NCI-H774 (cell line): Measurements from ENCODE around the gene NKD2.

Experiments used
- DNase-seq: peaks from one replicate; lab custom pipeline; 2025; lab: John Stamatoyannopoulos, UW

NKD2 gene

DNA sequence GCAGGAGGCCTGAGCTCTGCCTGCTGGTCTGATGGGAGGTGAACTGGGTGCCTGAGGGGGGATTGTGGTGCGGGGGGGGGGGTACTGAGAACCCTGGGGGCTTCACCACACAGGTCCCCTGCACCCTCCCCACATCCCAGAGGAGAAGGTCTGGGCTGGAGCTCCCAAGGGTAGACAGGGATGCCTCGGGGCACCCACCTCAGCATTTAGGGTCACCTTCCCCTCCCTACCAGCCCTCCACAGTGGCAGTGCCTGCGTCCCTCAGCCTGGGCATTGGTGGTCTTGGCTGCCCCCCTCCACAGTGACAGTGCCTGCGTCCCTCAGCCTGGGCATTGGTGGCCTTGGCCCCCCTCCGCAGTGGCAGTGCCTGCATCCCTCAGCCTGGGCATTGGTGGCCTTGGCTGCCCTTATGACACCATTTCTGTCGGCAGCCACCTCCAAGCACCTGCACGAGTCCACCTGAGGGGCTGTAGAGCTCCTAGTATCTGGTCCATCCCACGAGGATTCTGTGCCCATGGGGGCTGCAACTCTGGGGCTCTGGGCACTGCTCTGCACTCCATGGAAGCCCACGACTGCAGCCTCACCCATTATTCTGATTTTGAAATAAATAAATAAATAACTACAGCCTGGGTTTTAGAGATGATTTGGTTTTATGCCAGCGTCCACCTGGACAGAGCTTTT lies 21.5 kb downstream of the NKD2 start:
- DNase-seq = no peak

GRCh38 chr5:1030801-1031271 lies 22.2 kb downstream of the NKD2 start:
- DNase-seq = no peak

- DNase-seq = no peak
Measured at GRCh38 chr5:1031306-1031959, 22.8 kb downstream of the NKD2 start.

- DNase-seq = no peak
Measured at GRCh38 chr5:1032011-1032410, 23.4 kb downstream of the NKD2 start.

GRCh38 chr5:1032551-1033027 lies 24.0 kb downstream of the NKD2 start:
- DNase-seq = no peak

- no peak for DNase-seq
Measured at GRCh38 chr5:1033178-1033577, 24.6 kb downstream of the NKD2 start.

GRCh38 chr5:1033606-1034420 lies 25.2 kb downstream of the NKD2 start:
- DNase-seq = no peak

DNA sequence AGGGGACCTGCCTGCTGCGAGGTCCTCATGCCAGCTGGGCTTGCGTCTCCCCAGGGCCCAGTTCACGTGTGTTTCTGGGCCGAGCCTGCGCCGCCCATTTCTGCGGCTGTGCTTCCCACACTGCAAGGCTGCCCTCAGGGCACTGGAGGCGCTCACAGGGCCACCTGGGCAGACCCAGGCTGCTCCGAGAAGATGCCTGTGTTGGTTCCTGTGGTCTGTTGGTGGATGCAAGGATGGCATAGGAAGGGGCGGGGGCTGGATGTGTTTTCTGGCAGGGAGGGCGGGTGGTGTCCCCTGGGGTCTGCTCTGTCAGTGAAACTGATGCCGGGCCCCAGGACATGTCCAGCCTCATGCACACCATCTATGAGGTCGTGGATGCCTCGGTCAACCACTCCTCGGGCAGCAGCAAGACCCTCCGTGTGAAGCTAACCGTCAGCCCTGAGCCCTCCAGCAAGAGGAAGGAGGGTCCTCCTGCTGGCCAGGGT lies 25.9 kb downstream of the NKD2 start:
- no peak for DNase-seq

GRCh38 chr5:1034986-1035385 lies 26.4 kb downstream of the NKD2 start:
- DNase-seq = no peak

DNA sequence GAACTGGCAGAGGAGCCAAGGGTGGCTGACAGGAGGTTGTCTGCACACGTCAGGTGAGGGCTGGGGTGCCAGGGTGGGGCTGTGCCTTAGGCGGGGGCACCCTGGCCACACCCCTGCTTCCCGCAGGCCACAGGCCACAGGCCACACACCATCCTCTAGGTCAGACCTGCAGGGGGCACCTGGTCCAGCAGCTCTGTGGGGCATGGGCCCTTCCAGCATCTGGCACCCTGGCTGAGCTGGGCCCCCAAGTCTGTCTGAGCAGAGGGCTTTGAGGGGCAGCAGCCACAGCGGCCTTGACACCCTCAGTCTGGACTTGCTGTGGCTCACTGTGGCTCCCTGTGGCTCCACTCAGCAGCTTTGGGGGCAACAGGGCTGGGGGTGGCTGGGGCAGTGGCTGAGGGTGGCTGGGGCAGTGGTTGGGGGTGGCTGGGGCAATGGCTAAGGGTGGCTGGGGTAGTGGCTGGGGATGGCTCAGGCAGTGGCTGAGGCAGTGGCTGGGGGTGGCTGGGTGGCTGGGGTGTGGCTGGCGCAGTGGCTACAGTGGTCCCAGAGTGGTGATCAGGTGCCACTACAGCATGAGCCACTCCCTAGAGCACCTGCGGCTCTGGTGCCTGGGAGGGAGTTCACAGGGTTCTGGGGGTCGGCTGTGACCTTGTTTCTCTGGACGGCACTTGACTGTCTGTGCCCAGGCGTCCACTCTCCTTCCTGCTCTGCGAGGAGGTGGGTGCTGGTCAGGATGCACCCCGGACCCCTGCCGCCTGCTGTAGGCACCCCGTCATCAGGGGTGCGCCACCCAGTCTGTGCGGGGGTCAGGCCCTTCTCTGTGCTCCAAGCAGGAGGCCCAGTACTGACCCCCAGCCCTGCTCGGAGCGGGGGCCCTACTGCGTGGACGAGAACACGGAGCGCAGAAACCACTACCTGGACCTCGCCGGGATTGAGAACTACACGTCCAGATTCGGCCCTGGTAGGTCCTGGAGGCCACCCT lies 27.1 kb downstream of the NKD2 start:
- DNase-seq = no peak

DNA sequence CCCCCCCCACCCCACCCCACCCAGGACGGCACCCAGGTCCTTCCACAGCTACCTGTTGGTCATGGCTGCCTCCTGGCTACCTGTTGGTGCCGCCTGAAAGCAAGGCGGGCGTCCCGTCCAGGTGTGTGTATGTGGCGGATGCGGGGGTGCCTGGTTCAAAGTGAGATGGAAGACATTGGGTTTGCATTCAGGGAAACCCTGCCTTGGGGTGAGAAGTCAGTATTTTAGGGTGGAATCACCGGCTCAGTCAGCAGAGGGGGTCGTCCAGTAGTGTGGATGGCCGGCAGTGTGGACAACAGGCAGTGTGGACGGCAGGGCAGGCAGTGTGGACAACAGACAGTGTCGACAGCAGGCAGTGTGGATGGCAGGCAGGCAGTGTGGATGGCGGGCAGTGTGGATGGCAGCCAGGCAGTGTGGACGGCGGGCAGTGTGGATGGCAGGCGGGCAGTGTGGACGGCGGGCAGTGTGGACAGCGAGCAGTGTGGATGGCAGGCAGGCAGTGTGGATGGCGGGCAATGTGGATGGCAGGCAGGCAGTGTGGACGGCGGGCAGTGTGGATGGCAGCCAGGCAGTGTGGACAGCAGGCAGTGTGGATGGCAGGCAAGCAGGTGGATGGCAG lies 28.0 kb downstream of the NKD2 start:
- no peak for DNase-seq

GRCh38 chr5:1037123-1037670 lies 28.6 kb downstream of the NKD2 start:
- no peak for DNase-seq

DNA sequence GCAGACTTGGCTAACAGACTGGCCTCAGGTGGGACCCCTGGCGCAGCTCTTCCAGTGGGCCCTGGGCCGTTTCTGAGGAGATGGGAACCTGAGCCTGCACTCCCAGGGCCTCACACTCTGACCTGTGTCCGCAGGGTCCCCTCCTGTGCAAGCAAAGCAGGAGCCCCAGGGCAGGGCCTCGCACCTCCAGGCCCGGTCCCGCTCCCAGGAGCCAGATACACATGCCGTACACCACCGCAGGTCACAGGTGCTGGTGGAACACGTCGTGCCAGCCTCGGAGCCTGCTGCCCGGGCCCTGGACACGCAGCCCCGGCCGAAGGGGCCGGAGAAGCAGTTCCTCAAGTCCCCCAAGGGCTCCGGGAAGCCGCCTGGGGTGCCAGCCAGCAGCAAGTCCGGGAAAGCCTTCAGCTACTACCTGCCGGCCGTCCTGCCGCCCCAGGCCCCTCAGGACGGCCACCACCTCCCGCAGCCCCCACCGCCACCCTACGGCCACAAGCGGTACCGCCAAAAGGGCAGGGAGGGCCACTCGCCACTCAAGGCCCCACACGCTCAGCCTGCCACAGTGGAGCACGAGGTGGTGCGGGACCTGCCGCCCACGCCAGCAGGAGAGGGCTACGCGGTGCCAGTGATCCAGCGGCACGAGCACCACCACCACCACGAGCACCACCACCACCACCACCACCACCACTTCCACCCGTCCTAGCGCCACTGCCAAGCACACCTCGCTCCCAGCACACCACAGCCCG lies 29.2 kb downstream of the NKD2 start:
- no peak for DNase-seq

DNA sequence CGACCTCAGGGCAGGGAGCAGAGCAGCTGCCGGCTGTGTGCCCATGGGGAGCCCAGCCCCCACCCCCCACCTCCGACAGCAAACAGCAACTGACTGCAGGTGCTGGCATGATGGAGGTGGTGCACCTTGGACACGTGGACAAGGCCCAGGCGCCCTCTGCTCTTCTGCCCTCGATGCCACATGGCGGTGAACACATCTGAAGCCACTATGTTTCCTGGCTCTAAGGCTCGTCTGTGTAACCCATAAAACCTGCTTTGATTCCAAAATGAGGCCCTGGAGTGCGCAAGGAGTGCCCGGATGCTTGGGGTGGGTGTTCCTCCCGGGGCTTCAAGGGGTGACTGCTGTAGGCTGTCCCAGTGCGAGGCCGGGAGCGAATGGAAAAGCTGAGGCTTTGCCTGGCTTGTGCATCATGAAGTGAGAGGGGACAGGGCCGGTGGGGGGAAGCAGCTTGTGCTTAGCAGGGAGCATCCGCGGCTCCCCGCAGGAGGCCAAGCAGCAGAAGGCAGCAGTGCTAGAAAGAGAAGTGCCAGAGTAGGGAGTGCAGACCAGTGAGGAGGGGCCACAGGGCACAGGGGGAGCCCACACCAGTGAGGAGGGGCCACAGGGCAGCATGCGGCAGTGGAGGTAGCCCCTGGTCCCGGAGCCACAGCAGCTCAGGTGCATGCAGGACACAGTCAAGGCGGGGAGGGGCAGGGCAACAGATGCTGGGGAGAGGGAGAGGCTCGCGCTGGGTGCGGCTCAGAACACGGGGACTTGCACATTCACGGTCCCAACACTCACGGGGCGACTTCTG lies 30.0 kb downstream of the NKD2 start:
- DNase-seq = no peak

DNA sequence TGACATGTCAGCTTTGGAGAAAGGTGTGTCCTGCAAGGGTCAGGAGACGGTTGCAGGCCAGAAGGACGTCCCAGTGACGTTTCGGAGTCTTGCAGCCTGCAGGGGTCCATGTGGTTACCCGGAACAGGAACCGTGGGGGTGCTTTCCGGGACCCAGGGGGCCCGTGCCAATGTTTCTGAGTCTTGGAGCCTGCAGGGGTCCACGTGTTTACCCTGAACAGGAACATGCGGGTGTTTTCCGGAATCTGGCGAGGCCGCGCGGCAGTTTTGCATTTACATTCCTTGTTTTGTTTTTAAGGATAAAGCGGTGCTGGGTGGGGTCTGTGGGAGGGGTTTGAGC lies 30.6 kb downstream of the NKD2 start:
- DNase-seq = no peak

DNA sequence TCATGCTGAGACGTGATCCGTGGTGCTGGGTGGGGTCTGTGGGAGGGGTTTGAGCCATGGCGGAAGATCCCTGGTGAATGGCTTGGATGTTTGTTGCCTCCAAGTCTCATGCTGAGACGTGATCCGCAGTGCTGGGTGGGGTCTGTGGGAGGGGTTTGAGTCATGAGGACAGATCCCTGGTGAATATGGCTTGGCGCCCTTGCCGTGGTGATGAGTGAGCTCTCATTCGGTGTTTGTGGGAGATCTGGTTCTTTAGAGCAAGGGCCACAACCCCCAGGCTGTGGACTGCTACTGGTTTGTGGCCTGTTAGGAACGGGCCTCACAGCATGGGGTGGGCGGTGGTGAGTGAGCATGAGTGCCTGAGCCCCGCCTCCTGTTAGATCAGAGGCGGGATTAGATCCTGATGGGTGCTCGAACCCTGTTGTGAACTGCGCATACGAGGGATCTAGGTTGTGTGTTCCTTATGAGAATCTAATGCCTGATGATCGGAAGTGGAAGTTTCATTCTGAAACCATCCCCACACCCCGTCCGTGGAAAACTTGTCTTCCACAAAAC lies 31.2 kb downstream of the NKD2 start:
- no peak for DNase-seq

DNA sequence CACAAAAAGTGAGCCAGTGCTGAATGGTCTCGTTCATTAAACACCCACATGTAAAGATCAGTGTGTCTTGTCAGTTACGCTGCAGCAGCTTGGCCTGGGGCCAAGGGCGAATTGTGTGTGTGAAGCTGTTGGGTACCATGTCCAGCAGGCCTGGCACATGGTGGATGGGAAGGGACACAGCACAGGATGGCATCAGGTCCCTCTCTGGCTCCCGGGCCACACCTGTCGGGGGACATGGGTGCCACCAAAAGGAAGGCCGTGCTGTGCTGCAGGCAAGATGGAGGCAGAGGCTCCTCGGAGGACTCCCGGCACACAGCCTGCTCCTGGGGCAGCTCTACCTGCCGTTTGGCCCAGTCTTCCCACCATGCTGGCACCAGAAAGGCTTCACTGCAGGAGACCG lies 32.0 kb downstream of the NKD2 start:
- DNase-seq = no peak

DNA sequence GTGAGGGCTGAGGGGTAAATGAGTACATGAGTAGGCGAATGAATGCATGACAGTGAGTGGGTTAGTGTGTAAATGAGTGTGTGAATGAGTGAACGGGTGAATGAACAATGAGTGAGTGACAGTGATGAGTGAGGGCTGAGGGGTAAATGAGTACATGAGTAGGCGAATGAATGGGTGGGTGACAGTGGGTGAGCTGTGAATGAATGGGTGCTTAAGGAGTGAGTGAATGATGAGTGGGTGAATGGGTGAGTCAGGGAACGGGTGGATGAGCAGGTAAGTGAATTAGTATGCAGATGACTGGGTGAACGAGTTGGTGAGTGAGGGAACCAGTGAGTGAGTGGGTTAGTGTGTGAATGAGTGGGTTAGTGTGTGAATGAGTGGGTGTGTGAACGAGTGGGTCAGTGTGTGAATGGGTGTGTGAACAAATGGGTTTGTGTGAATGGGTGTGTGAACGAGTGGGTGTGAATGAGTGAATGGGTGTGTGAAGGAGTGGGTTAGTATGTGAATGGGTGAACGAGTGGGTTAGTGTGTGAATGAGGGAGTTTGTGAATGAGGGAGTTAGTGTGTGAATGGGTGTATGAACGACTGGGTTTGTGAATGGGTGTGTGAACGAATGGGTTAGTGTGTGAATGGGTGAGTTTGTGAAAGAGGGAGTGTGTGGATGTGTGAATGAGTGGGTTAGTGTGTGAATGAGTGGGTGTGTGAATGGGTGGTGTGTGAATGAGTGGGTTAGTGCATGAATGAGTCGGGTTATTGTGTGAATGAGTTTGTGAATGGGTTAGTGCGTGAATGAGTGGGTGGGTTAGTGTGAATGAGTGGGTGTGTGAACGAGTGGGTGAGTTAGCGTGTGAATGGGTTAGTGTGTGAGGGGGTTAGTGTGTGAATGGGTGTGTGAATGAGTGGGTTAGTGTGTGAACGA lies 32.9 kb downstream of the NKD2 start:
- DNase-seq = no peak
